Measurements from ENCODE around the gene PPFIA4. TPM values are rescaled to one million over a fixed set of nuclear protein-coding genes. Genes with fewer than 3 reads are reported as not detected.

Gene PPFIA4
- polyA plus RNA-seq, 1 of the 3 experiments (the other 2 are of a cell fraction): 4.4 TPM

DNA sequence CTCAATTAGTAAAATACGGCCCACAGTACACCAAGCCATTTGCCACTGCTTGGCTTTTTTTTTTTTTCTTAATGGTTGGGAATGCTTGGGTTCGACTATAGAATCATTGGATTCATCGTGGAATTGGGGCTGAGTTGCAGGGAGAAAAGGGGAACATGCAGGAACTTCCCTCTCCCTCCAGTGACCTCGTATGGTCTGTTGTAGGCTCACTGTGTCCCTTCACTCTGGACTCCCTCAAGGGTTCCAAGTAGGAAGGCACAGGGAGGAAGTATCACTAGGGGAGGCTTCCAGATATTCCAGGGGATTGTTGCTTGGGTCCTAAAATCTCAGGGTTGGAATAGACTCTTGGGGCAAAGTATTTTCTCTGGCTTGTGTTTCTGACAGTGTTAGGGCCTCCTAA, 24.5 kb downstream of the PPFIA4 start:
- Histone ChIP-seq H3K36me3 (replicated peaks in 1 of 2; ENCODE audit: control insufficient read depth in 1 of 2, insufficient read depth in 2 of 2, low read length in 1 of 2) (no peaks in the 10 kb centered on the region), H3K27ac (ENCODE audit: low read depth in 2 of 2, low read length in 1 of 2) (no peak overlapping the region), H3K4me1 (ENCODE audit: control insufficient read depth in 1 of 2, insufficient read depth in 2 of 2, low read depth in 1 of 2, low read length in 1 of 2) (peaks cover 13 to 22% of the 10 kb centered on the region in 2 experiments; a peak in 3 of 4 replicates), H3F3A (replicated peaks; ENCODE audit: insufficient read depth) (peaks cover 7% of the 10 kb centered on the region), H3K4me2 (no peak overlapping the region), H3K27me3 (ENCODE audit: insufficient read depth) (no peaks in the 10 kb centered on the region), H3K9ac (no peak overlapping the region), H4K20me1 (ENCODE audit: insufficient read depth) (no peaks in the 10 kb centered on the region), H3K79me2 (ENCODE audit: insufficient read depth) (no peaks in the 10 kb centered on the region), H3K9me3 (no peaks in the 10 kb centered on the region), H2AFZ (ENCODE audit: low read depth) (no peak overlapping the region), H3K4me3 (ENCODE audit: low read depth in 2 of 2, low read length in 1 of 2) (no peak overlapping the region), H3K9me2 (no peaks in the 10 kb centered on the region)
- no peak for DNase-seq
- 82% methylated on average over 4 of the region's 4 CpGs for WGBS (ENCODE audit: low lambda C conversion rate)
- ChIA-PET POLR2A (interaction anchor here (0.6 kb wide), 1 partner anchor 44 kb away, joined by 3 read pairs; the partner anchor contains the start of gene TMEM183A), CTCF (interaction anchor here (1.3 to 15.3 kb wide), 5 partner anchors 9 to 219 kb away, joined by 3 to 228 read pairs (median 64); no protein-coding TSS in a partner anchor)
- no peak for TF ChIP-seq RFX5 (IDR thresholded peaks at IDR 0.05; ENCODE audit: low read length)
- TF ChIP-seq, protein P1, sequence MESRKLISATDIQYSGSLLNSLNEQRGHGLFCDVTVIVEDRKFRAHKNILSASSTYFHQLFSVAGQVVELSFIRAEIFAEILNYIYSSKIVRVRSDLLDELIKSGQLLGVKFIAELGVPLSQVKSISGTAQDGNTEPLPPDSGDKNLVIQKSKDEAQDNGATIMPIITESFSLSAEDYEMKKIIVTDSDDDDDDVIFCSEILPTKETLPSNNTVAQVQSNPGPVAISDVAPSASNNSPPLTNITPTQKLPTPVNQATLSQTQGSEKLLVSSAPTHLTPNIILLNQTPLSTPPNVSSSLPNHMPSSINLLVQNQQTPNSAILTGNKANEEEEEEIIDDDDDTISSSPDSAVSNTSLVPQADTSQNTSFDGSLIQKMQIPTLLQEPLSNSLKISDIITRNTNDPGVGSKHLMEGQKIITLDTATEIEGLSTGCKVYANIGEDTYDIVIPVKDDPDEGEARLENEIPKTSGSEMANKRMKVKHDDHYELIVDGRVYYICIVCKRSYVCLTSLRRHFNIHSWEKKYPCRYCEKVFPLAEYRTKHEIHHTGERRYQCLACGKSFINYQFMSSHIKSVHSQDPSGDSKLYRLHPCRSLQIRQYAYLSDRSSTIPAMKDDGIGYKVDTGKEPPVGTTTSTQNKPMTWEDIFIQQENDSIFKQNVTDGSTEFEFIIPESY (IDR thresholded peaks at IDR 0.05; ENCODE audit: borderline replicate concordance, low read depth): no peak
- no peak for TF ChIP-seq TCF12 (IDR thresholded peaks at IDR 0.05)
- no peak for TF ChIP-seq RAD21 (IDR thresholded peaks at IDR 0.05; ENCODE audit: low read length)
- TF ChIP-seq, protein P2, sequence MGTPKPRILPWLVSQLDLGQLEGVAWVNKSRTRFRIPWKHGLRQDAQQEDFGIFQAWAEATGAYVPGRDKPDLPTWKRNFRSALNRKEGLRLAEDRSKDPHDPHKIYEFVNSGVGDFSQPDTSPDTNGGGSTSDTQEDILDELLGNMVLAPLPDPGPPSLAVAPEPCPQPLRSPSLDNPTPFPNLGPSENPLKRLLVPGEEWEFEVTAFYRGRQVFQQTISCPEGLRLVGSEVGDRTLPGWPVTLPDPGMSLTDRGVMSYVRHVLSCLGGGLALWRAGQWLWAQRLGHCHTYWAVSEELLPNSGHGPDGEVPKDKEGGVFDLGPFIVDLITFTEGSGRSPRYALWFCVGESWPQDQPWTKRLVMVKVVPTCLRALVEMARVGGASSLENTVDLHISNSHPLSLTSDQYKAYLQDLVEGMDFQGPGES (IDR thresholded peaks at IDR 0.05; ENCODE audit: low read depth, low read length): no peak
- TF ChIP-seq, protein P3, sequence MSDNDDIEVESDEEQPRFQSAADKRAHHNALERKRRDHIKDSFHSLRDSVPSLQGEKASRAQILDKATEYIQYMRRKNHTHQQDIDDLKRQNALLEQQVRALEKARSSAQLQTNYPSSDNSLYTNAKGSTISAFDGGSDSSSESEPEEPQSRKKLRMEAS (IDR thresholded peaks at IDR 0.05; ENCODE audit: low read depth): no peak
- no peak for TF ChIP-seq YY1 (IDR thresholded peaks at IDR 0.05; ENCODE audit: low read depth)

DNA sequence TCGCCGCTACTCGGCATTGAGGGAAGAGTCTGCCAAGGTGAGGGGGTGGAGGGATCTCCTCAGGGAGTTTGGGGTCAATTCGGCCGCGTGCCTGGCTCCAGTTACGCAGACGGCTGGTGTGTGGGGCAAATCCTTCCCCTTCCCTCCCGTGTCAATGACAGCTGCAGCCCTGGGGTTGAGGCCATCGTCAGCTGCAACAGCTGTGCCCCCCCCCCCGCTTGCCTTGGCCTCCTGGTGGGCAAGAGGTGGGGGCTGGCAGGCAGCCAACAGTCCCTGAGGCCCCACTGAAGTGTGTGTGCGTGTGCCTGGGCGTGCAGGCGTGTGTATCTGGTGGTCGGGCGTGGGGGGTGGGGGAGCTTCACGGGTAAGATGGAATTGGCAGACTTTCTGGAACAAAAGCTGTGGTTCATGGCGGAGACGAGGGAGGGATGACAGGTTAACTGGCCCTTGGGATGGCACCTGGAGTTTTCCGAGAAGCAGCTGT, 25.6 kb downstream of the PPFIA4 start:
- no peak overlapping the region for H3K9ac ChIP-seq
- H4K20me1 ChIP-seq (ENCODE audit: insufficient read depth): no peaks in the 10 kb centered on the region
- no peaks in the 10 kb centered on the region for H3K27me3 ChIP-seq (ENCODE audit: insufficient read depth)
- H3F3A ChIP-seq (replicated peaks; ENCODE audit: insufficient read depth): peaks cover 2% of the 10 kb centered on the region
- no peaks in the 10 kb centered on the region for H3K9me2 ChIP-seq
- POLR2A ChIA-PET: interaction anchor here (0.8 to 1.1 kb wide), 3 partner anchors 13 to 22 kb away, joined by 3 to 4 read pairs (median 3); no protein-coding TSS in a partner anchor
- H3K79me2 ChIP-seq (ENCODE audit: insufficient read depth): no peaks in the 10 kb centered on the region
- CTCF ChIA-PET: interaction anchor here (0.7 to 15.3 kb wide), 14 partner anchors 10 to 218 kb away, joined by 3 to 228 read pairs (median 4); partner anchors contain the start of gene MYOG
- no peak overlapping the region for H3K4me3 ChIP-seq (ENCODE audit: low read depth in 2 of 2, low read length in 1 of 2)
- DNase-seq: peak; percentile 87
- peaks cover 9 to 22% of the 10 kb centered on the region in 2 experiments; a peak in 3 of 4 replicates for H3K4me1 ChIP-seq (ENCODE audit: control insufficient read depth in 1 of 2, insufficient read depth in 2 of 2, low read depth in 1 of 2, low read length in 1 of 2)
- TF ChIP-seq RFX5 (IDR thresholded peaks at IDR 0.05; ENCODE audit: low read length): no peak
- peak in 1 of 2 experiments; percentile 63; a peak in 2 of 4 replicates for TF ChIP-seq EP300 (IDR thresholded peaks at IDR 0.05; ENCODE audit: borderline replicate concordance in 1 of 2, low read depth in 1 of 2, low read length in 1 of 2)
- no peak for TF ChIP-seq NFIC (IDR thresholded peaks at IDR 0.05; ENCODE audit: borderline replicate concordance)
- peak; percentile 31; the same call in 1 of the 2 replicates for TF ChIP-seq MXI1 (IDR thresholded peaks at IDR 0.05; ENCODE audit: low read depth, low read length)
- peak; percentile 28; the same call in 1 of the 2 replicates for TF ChIP-seq GATA2 (CRISPR knock-in tag; IDR thresholded peaks at IDR 0.05)
- peak; percentile 40 for TF ChIP-seq CHD2 (IDR thresholded peaks at IDR 0.05; ENCODE audit: low read length, partially characterized antibody)
- H3K36me3 ChIP-seq (replicated peaks in 1 of 2; ENCODE audit: control insufficient read depth in 1 of 2, insufficient read depth in 2 of 2, low read length in 1 of 2): no peaks in the 10 kb centered on the region
- H3K9me3 ChIP-seq: no peaks in the 10 kb centered on the region
- H3K27ac ChIP-seq (ENCODE audit: low read depth in 2 of 2, low read length in 1 of 2): peak overlapping the region in 1 of 2 experiments; percentile 39; a peak in 2 of 4 replicates
- WGBS (ENCODE audit: low lambda C conversion rate): 72% methylated on average over 18 of the region's 20 CpGs
- H3K4me2 ChIP-seq: no peak overlapping the region
- no peak overlapping the region for H2AFZ ChIP-seq (ENCODE audit: low read depth)
